ENCODE data around the gene FAM47E.

DNA sequence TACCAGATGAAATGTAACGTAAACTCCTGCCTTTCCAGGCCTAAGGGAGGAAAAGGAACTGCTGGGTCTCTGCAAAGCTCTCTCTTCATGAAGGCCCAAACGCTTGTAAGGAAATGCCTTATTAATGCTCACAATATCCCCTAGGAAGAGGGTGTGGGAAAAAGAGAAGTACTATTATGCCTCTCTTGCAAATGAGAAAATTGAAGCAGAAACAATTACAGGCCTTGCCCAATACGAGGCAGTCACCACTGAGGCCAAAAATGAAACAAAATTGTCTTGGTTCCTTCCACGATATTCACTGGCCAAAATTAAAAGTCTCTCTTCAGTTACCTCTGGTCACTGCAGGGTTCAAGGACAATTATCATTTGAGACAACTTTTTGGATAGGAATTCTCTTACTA, 41.1 kb upstream of the FAM47E start:
- TF ChIP-seq TAF1 (IDR thresholded peaks at IDR 0.05; ENCODE audit: low read depth) (no peak), CREB1 (IDR thresholded peaks at IDR 0.05; ENCODE audit: low read depth) (no peak), FOXM1 (IDR thresholded peaks at IDR 0.05; ENCODE audit: borderline replicate concordance, low read depth) (no peak), TEAD4 (IDR thresholded peaks at IDR 0.05) (no peak), RAD21 (IDR thresholded peaks at IDR 0.05; ENCODE audit: low read depth) (no peak), NFIC (IDR thresholded peaks at IDR 0.05) (no peak), EP300 (IDR thresholded peaks at IDR 0.05; ENCODE audit: borderline replicate concordance) (no peak), CEBPB (IDR thresholded peaks at IDR 0.05) (no peak), TCF12 (IDR thresholded peaks at IDR 0.05; ENCODE audit: low read depth) (no peak), YY1 (IDR thresholded peaks at IDR 0.05; ENCODE audit: low read depth) (no peak)
